Measurements from ENCODE around the gene TNRC6B.
"Not testable (repeated sequence)": the region's sequence is repeated elsewhere in the genome, so short reads cannot be mapped to it uniquely, and the experiment has no call there.

TNRC6B gene

DNA sequence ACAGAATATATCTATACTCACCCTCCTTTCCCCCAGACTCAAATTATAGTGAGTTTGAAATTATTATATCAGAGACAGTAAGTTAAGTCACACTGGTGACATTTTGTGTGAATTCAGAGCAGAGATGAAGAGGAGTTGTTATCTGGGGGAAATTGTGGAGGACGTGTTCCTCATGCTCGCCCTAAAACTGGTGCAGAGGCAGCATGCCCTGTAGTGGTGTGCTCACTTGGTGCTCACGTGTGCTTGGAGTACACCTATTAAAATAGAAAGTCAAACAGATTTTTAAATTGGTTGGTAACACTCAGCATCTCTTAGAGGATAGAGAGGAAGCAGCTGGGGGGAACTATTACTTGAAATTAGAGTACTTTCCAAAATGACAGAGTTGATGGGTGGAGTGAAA, 117.0 kb downstream of the TNRC6B start:
- no peak for DNase-seq

DNA sequence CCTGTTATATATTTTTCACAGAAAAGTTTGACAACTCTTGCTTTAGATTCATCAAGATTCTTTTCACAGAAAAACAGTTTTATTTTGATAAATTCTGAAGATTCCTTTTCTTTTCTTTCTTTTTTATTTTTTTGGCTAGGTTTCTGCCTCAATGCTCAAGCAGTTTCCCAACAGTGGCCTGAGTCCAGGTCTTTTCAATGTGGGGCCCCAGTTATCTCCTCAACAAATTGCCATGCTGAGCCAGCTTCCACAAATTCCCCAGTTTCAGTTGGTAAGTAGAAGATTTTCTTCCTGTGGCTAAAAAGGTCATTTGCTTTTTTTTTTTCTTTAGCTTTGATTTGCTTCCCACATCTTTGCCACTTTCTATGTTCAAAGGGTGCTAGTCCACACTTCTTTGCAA, 122.6 kb downstream of the TNRC6B start:
- no peak for DNase-seq

DNA sequence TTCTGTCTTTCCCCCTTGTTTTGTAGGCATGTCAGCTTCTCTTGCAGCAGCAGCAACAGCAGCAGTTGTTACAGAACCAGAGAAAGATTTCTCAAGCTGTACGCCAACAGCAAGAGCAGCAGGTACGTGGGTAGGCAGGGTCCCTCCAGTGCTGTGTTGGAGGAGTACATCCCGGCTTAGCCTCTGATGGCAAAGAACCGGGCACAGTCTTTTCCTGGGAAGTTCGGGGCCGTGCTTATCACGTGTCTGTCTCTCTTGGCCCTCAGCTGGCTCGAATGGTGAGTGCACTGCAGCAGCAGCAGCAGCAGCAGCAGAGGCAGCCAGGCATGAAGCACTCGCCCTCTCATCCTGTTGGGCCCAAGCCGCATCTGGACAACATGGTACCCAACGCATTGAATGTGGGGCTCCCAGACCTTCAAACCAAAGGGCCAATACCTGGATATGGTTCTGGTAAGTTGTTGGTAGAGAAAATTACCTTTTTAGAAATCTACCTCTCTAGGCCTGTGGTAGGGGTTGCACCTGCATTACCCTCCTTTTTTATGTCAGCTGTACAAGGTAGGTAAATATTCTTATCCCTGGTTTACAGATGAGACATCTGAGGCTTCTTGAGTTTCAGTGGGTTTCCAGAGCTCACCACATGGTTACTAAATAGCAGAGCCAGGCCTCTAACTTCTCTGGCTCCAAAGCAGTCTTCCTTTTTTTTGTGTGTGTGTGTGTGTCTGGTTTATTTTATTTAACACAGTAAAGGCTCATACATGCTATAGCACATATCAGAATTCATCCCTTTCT, 123.4 kb downstream of the TNRC6B start:
- no peak for DNase-seq

DNA sequence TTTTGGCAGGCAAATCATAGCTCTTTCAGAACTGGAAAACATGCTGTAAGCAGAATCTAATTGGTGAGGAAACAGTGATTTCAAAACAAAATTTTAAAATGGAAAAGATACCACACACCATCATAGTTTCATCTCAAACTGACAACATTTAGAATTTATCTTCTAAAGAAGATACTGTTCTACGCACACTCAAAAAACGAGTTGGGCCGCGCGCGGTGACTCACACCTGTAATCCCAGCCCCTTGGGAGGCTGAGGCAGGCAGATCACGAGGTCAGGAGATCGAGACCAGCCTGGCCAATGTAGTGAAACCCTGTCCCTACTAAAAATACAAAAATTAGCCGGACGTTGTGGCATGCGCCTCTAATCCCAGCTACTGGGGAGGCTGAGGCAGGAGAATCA, 124.4 kb downstream of the TNRC6B start:
- DNase-seq: no peak

DNA sequence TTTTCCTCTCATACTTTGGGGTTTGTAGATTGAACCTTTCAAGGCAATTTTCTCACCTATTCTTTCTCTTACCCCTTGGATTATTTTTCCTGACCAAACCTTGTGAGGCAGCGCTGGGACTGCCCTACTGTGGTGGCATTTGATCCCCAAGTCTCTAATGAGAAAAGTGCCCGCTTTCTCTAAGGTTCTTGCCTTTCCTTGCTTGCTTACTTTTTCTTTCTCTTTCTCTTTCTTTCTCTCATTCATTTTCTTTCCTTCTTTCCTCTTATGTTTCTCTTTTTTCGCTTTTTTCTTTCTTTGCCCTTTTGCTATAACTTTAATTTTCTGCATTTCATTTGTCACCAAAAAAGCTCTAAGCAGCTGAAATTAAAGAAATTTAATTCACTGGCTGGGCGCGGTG, 127.9 kb downstream of the TNRC6B start:
- no peak for DNase-seq

DNA sequence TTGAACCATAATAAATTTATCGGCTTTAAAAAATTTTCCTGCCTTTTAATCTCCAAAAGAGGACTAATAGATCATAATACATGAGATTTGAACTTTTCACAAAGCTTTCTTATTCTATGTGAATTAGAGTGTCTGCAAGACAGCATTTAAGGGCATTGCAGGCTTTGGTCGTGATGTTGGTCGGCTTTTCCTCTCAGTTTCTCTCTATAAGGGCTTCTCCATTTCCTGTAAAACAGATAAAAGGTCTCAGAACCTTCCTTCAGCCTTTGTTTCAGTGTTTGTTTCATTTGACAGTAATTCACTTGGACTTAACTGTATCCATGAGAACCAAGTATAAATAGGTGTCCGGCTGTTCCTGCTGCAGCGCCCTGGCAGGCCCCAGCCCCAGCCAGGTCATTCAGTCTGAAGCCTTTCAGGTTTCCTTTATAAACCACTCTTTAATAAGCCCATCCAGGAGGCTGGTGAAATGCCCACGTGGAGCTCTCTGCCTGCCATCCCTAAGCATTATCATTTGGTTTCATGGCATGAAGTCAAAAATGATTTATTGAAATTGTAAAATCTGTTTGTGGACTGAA, 131.4 kb downstream of the TNRC6B start:
- DNase-seq: no peak

DNA sequence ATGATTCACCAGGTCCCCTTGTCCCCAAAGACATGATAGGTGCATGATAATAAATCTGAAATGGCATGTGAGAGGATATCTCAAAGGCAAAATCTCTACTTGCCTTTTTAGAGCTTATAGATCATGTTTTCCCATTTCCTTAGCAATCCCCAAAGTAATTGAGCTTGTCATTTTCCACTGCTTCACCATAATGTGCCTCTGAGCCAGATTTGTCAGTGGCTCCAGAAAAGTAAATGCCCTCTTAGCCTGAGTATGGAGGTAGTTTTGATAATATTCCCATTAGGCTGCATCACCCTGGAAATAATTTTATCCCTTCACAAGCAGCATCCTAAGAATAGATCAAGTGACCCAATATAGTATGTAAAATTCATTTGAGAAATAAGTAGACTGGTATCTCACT, 131.9 kb downstream of the TNRC6B start:
- DNase-seq: no peak

DNA sequence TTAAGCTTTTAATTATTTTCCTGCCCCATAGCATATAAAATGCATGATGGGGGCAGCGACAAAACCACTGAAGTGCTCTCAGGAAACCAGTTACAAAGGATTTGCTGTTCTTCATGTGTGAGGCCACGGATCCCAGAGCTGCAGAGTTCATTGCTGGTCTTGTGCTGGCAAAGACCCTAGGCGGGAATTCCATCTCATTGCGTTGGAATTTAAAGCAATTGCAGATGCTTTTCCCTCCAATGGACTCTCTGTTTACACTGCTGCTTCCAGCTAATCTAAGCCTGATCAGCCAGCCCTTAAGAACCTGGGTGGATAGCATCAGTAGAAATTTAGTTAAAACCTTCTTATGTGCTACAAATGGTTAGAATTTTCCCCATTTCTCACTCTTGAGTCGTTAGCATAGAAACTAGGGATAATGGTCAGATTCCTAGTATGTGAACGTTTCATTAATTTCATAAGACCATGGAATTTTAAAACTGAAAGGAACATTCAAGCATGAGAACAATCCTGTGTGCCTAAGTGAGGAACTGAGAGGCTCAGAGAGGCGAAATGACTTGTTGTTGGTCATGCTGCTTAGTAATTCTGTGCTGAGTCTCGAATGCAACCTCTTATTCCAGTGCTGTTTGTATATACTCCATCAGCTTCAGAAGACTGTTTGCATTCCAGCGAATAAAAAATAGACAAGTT, 132.5 kb downstream of the TNRC6B start:
- DNase-seq: peak; percentile 92

DNA sequence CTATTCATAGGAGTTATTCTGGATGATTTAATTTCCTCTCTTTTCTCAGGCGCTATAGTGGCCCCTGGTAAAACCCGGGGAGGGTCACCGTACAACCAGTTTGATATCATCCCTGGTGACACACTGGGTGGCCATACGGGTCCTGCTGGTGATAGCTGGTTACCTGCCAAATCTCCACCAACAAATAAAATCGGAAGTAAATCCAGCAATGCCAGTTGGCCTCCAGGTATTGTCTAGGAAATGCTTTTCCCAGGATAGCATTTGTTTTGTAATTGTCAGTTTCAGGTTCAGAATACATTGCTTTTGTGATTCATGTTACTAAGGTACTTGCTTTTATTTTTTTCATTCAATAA, 133.0 kb downstream of the TNRC6B start:
- no peak for DNase-seq

DNA sequence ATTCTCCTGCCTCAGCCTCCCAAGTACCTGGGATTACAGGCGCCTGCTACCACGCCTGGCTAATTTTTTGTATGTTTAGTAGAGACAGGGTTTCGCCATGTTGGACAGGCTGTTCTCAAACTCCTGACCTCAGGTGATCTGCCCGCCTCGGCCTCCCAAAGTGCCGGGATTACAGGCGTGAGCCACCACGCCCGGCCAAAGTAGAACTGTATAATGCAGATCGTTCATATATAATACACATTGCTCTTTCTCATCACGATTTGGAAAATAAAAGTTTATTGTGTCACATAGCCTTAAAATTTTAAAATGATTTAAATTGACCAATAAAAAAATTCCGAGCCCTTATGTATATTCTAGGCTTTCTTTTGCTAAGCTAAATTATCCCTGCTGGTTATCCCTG, 133.9 kb downstream of the TNRC6B start:
- not testable (repeated sequence) for DNase-seq

DNA sequence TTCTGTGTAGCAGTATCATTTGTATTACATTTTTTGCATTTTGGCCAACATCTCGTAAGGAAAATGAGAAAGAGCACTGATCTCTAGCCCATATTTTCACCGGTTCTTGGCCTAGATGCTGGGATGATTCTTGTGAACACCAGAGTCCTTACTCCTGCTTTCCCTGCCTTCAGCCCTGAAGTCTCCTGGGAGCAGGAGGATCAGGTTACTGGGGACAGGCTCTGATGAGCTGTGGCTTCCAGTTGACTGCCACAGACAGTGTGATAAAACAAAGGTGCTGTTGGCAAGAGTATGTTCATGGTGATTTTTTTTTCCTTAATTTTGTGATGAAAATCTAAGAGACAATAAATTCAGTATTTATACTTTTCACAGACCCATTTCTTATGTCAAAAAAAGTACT, 134.3 kb downstream of the TNRC6B start:
- DNase-seq: no peak

DNA sequence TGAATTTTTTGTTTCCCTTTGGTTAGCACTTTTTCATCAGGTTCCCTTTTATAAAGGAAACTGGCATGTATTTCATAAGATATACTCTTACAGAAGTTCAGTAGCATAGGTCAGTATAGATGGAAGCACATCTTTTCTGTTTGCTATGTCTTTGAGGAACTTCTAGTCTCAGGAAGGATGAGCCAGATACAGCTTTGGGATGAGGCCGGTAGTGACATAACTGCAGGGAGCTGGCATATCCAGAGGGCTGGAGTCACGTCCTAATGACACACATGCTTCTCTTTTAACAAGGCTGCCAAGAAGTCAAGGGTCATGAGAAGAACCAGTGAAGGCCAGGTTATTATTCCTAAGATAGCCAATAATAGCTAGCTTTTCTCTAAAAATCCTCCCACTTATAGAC, 135.3 kb downstream of the TNRC6B start:
- DNase-seq: no peak

DNA sequence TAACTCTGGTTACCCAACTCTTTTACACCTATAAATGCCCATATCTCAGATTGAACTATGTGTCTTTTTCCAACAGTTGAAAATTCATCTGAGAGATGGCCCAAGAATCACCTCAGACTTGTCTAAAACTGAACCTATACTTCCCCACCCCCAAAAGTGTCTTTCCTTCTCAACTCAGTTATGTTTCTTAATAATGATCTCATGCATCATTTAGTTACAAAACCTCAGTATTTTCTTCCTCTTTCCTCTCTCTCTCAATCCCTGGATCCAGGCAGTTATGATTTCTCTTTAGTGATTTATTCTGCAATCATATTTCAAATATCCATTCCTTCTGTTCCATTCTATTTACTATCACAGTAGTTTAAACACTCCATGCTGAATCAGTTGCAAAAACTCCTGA, 136.3 kb downstream of the TNRC6B start:
- DNase-seq: no peak

DNA sequence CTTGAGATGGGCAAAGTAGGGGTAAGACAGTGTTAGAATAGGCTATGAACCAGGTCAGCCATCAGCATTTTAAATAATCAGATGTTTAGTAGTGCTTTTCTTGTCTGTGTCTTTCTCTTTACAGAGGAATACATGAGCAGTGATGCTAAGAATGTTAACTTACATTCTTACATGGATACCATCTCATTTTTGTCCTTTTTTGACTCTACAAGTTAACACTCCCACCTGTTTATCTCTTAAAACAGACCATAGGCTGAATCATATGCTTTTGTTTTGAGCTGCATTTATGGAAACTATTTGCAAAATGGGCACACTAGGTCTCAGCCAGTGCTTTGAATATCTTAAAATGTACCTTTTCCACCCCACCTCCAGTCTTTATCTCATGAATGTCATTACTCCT, 143.0 kb downstream of the TNRC6B start:
- no peak for DNase-seq

DNA sequence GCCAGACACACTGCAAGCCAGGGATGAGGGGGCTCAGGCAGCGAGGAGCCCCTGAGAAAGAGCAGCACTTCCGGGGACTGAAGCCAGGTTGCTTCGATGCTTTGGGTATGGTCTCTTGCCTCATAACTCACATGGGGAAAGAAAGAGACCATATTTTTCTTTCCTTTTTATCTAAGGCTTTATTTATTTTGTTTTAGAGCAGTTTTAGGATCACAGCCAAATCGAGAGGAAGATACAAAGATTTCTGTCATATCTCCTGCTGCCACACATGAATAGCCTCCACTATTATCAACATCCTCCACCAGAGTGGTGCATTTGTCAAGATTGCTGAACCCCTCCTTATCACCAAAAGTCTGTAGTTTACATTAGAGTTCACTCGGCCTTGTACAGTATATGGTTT, 144.3 kb downstream of the TNRC6B start:
- no peak for DNase-seq

DNA sequence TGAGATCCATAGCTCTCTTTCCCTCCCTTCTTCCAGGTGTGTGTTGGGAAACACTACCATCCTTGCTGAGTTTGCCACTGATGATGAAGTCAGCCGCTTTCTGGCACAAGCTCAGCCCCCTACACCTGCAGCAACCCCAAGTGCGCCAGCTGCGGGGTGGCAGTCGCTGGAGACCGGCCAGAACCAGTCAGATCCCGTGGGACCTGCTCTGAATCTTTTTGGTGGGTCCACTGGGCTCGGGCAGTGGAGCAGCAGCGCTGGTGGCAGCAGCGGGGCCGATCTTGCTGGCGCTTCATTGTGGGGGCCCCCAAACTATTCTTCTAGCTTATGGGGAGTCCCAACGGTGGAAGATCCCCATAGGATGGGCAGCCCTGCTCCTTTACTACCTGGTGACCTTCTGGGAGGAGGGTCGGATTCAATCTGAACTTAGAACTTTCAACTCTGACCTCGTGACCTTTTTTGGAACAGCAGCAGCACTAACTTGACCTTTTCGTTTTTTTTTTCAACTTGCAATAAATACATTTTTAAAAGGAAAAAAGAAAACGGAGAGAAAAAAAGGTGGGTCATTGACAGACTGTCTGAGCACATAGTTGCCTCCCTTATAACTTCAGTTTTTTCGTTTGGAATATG, 145.2 kb downstream of the TNRC6B start:
- DNase-seq: no peak

DNA sequence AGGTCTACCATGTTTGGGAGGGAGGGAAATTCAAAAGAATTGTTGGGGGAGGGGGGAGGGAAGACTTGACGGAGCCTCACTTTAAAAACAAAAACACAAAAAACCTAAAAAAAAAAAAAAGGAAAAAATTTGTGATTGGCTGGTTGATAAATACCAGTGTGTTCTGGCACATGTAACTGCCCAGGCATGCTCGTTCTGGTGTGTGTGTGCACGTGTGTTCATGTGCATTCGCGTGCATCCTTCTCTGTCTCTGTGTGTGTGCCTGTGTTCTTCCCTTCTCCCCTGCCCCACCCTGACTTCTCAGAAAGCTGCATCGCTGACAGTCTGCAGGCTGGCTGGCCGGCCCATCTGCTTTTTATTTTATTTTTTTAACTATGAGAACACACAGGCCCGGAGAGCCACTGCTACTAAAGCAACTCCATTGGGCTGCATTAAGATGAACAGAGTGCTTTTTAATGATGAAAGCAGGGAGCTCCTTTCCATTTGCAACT, 146.0 kb downstream of the TNRC6B start:
- no peak for DNase-seq

DNA sequence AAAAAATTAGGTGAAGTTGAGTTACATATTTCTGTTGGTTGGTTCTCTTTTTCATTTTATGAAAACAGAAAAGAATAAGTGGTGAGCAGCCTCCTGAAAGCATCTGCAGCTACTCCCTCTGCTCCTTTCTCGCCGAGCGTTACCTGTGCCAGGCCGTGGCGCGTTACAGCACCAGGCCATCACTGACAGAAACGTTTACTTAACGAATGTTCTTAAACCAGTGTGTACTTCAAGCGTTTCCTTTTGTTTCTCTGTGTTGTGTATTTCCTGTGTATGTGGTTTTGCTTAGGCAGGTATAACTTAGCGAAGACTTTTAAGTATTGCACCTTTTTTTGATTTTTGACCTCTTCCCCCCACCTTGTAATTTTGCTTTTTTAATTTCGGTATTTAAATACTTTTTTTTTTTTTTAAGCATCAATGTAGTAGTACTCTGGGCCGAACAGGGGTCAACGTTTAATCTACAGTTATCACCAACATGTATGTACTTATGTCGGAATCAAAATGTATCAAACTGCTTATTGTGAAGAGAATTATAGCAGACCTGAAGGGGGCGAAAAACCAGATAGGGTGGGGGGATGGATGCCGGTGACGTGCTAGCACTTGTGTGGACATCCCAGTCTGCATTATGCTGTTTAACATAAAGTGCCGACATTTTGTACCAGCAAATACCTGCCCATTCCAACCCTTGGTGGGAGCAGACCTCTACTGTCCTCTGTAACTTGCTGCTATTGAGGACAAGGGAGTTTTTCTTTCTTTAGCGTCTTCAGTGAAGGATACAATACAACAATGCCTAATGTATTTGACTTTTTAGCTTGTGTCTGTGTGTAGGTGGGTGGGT, 147.0 kb downstream of the TNRC6B start:
- DNase-seq: no peak

DNA sequence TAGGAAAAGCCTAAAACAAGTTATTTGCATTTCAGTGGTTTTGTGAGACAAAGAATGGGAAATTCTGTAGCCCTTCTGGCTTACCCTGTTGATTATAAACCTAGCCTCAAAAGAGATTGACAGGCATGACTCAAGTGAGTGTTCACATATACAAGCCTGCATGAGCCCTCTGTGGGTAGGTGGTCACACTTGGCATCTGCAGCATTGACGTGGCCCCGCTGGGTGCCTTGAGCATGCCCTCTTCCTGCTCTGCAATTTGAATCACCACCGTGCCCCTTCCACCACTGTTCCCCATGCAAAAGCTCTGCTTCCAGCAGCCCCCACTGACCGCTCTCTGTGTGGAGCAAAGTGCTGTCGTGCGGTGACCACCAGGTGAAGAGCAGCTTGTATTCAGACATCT, 147.6 kb downstream of the TNRC6B start:
- no peak for DNase-seq

DNA sequence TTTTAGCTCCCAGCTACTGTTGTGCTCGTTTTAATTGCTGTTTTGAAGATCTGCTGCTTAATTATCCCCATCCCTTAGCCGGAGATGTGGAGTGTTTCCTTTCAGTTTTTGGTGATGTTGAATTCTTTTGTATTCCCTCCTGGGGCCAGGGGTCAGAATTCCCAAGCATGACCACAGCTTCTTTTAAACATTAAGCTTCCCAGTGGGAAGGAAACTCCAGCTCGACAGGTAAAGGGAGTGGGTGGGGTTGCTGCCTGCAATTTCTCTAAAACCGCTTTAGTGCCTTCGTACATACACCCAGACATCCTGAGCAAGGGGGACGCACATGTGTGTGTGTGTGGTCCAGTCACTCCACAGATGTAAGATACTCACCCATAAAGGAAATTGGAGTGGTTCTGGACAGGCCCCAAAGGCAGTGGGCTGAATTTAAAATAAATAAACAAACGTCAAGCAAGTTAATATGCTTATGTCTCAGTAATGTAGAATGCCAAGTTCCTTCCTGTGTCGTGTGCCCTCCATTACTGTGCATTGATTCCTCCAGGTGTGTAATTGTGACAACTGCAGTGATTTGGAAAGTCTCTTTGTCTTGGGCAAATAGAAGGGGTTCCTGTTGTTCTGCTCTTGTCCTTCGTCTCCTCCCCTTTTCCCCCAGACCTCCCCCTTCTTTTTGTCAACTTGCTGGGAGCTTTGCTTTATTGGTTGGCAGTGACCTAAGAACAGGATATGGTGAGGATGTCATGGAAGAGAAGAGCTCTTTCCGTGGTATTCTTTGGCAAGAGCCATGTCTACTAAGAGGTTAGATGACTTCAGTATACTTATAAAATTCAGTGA, 149.4 kb downstream of the TNRC6B start:
- peak; percentile 25 for DNase-seq

DNA sequence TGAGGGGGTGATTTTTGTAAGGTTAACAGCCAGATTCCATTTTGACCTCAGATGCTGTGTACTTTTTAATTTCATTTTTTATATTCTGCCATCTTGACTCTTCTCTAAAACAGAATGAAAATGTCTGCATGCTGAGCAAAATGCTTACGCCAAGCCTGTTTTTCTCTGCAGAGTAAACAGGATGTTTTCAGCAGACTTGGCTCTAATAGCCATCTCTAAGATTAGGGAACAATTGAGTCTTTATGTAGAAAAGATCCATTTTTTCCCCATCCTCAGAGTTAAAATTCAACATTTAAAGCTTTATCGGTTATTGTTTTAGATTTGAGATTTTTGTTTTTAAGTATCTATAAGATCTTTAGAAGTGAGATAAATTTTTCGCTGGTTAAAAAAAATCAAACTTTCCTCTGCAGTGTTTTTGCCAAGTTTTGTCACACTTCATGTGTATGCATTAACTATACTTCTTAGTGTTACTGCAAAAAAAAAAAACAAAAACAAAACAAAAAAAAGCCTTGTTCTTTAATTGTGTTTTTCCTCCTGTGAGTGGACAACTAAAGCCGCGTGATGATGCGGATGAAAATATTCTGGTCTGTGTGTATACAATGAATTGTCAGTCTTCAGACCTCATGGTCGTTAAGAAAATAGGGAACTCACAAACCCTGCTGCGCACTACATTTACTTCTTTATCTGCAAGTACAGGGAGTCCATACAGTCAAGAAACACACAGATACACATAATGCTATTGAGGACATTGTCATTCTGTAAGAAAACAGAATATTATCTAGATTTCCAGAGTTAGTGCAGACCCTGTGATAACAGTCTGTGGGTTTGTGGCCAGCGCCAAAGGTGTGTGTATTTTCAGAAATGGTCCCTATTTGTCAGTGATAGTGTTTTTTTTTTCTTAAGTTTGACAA, 151.1 kb downstream of the TNRC6B start:
- no peak for DNase-seq

All from fibroblast of skin of right quadriceps (primary cell).